NCI-H1105 (cell line): Measurements from ENCODE around the gene TARBP2.

Source experiments
- DNase-seq: peaks from one replicate; lab custom pipeline; 2025; lab: John Stamatoyannopoulos, UW

Gene TARBP2

DNA sequence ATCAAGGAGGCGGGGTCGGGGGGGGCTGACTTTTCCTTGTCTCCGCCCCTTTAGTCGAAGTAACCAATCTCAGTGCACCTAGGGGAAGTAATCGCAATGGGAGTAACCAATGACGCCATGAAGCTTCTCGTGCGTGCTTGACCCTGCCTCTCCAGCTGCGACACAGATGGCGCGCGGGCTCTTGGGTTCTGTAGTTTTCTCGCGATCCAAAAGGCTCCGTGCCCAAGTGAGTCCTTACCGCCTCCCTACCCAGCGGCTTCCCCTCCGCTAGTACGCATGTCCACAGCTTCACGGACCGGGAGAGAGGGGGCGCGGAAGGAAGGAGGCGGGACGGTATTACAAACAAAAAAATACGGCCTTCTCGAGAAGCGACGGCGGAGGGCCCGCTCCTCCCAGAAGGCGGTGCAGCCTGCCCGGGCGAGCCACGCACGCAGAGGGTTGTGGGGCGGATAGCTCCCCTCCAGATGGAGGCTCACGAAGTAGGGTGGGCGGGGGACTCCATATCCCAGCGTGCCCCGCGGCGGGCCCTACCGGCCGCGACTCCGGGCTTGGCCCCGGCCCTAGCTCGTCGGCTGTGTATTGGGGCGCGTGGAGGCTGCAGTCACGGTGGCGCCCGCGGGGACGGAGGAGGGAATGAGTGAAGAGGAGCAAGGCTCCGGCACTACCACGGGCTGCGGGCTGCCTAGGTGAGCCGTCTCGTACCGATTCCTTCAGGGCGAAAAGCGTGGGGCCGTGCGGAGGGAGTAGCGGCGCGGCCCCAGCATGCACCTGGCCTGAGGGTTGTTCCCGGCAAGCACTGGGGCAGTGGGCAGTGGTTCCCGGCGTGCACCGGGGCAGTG lies at the start of gene TARBP2:
Gene TARBP2, plus strand, starts transcription at position 508 of the 839 bp plus-strand sequence. Its CDS starts 126 bp downstream, at position 634.
- DNase-seq: peak; percentile 90

DNA sequence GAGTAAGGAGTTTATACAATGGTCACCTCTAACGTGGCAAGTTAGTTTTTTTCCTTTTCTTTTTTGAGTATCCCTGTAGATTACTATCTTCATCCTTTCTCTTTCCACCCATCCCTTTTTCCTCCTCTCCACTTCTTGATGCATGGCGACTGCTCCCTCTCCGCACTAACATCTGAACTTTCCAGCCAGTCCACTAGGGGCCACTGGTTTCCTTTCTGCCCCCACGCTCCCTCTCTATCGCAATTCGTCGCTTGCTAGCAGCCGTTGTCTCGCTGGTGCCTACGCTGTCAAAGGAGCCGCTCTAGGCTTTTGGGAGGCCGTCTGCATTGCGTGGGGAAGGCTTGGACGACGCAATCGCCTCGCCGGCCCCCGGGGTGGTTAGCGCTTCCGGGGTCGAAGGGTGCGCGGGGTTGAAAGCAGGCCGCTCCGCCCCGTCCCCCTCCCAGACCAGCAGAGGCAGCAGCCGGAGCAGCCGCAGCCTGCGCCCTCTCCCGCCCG lies 49.4 kb upstream of the TARBP2 start, which contains the start of gene PCBP2:
Gene PCBP2, plus strand, starts transcription at position 442 of the 498 bp plus-strand sequence. CDS start 2,699 bp downstream, outside the sequence.
- peak; percentile 91 for DNase-seq

DNA sequence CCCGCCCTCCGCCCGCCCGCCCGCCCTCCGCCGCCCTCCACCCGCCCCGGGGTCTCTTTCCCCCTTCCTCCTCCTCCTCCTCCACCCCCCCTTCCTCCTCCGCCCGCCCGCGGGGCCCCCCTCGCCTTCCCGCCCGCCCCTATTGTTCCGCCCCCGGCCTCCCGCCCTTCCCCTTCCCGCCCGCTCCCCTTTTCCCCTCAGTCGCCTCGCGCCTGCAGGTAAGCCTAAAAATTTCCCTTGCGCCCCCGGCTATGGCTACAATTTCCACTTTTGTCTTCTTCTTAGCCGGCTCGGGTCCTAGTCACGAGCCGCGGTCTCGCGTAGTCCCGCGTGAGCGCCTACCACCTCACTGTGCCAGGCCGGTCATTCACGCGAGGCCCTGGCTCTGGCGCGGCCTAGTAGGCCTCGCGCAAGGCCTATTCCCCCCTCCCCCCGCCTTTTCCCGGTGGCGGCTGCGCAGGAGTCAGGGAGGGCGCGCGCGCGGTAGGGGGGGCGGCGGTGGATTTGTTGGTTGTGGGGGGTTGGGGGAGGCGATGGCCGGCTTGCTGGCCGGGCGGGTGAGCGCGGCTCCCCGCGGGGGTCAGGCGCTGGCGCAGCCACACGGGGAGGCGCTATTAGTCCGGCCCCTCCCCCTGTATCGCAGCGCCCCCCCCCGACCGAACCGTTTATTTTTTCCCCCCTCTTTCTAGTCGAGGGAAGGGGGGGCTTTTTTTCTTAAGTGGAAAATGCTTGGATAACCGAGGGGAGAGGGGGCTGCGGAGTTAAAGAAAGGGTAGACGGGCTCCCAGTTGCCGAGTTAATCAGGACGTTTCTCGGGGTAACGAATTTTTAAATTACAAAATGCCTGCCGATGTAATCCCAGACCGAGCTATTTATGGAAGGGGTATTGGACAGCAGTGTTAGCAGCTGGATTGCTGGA lies 48.7 kb upstream of the TARBP2 start:
- peak; percentile 38 for DNase-seq

GRCh38 chr12:53453953-53454640 lies 47.0 kb upstream of the TARBP2 start:
- no peak for DNase-seq

GRCh38 chr12:53454707-53455106 lies 46.4 kb upstream of the TARBP2 start:
- no peak for DNase-seq

DNA sequence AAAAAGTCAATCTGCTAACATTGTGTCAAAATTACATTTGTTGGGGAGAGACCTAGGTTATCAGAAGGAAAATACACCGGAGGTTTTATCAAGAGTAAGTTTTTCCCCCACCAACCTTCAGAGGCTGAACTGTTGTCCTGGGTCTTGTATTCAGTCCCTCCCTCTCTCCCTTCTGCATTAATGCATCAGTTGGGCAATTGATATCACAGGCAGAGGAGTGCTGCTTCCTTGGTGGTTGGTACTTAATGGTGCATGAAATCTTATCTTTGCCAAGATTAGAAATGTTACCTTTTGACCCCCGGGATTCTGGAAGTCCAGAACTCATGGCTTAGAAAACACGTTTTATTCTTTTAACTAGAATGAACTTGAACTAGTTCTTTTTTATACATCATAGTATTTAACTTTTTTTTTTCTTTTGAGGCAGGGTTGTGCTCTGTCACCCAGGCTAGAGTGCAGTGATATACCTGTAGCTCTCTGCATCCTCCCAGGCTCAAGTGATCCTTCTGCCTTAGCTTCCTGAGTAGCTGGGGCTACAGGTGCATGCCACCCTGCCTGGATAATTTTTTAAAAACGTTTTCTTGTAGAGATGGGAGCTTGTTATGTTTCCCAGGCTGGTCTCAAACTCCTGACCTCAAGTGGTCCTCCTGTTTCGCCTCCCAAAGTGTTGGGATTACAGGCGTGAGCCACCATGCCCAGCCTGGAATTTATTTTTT lies 44.3 kb upstream of the TARBP2 start:
- DNase-seq: no peak

GRCh38 chr12:53459097-53459496 lies 42.0 kb upstream of the TARBP2 start:
- DNase-seq: no peak

GRCh38 chr12:53461059-53461458 lies 40.0 kb upstream of the TARBP2 start:
- DNase-seq: no peak

DNA sequence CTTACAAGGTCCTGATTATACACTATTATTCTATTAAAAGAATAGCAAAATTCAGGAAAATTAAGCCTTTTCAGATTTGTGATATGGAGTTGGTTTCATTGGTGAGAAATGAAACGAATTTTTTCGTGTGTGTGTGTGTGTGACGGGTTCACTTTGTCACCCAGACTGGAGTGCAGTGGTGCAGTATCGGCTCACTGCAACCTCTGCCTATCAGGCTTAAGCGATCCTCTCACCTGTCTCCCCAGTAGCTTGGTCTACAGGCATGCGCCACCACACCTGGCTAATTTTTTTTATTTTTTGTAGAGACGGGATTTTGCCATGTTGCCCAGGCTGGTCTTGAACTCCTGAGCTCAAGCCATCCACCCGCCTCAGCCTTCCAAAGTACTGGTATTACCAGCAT lies 39.5 kb upstream of the TARBP2 start:
- no peak for DNase-seq

DNA sequence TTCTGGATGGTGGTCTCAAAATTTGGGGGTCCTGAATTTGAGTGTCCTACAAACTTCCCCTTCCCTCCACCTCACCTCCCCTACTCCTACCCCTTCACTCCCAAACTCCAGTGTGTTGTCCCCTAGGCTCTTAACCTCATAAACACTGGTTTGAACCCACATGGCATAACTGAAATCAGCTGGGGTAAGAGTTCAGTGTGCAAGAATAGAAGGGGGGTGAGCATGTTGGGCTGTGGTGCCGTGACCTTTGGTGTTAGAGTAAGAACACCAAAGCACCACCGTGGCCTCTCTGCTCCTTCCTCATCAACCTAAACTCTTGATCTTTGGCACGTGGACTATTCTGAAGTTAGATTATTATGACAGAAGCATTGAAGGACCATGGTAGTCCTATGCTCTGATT lies 38.1 kb upstream of the TARBP2 start:
- no peak for DNase-seq

GRCh38 chr12:53463802-53464560 lies 37.1 kb upstream of the TARBP2 start:
- DNase-seq: no peak

GRCh38 chr12:53464685-53465418 lies 36.2 kb upstream of the TARBP2 start:
- no peak for DNase-seq

GRCh38 chr12:53465679-53466078 lies 35.4 kb upstream of the TARBP2 start:
- DNase-seq: no peak

DNA sequence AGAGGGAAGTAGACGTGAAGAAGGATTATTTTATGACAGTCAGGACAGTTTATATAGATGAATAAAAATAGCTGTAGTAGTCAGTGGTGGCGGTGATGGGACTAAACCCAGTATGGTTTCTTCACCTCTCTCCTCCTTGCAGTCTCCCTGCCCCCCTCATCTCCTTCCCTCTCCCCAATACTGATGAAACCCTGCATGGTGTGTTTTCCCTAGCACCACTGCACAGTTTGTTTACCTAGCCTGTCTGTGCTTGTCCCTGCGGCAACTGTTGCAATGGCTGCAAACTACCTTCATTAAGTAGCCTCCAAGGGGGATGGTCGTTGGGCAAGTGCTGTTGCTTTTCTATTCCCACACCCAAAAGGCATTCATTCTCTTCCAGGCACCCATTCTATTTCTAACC lies 34.4 kb upstream of the TARBP2 start:
- no peak for DNase-seq

- no peak for DNase-seq
Measured at GRCh38 chr12:53467082-53467481, 34.0 kb upstream of the TARBP2 start.

- DNase-seq: no peak
Measured at GRCh38 chr12:53467880-53468279, 33.2 kb upstream of the TARBP2 start.

GRCh38 chr12:53468282-53468681 lies 32.8 kb upstream of the TARBP2 start:
- no peak for DNase-seq

- DNase-seq: no peak
Measured at GRCh38 chr12:53472056-53472582, 29.0 kb upstream of the TARBP2 start.

GRCh38 chr12:53474077-53474476 lies 27.0 kb upstream of the TARBP2 start:
- DNase-seq: no peak

- no peak for DNase-seq
Measured at GRCh38 chr12:53474819-53475218, 26.3 kb upstream of the TARBP2 start.
